Activated naive CD4-positive, alpha-beta T cell treated with anti-CD3 and anti-CD28 coated beads, Interleukin-2, amount 50 U/mL, for 24 hours (primary cell): ENCODE data around the gene CELF2.
A peak's percentile ranks its signal among the peaks of the same experiment; 100 is the strongest.

ENCODE experiments used
- H3K27ac Mint-ChIP-seq: one replicate; pipeline ENCODE4 v1.8.0; 2021; ENCODE audit warnings: mild to moderate bottlenecking, mixed read lengths
- H3K27me3 Mint-ChIP-seq: one replicate; pipeline ENCODE4 v1.8.0; 2021; ENCODE audit warnings: mixed read lengths
- H3K36me3 Mint-ChIP-seq: one replicate; pipeline ENCODE4 v1.8.0; 2021; ENCODE audit warnings: mixed read lengths
- H3K4me1 Mint-ChIP-seq: one replicate; pipeline ENCODE4 v1.8.0; 2021; ENCODE audit warnings: mixed read lengths
- H3K4me3 Mint-ChIP-seq: one replicate; pipeline ENCODE4 v1.8.0; 2021; ENCODE audit warnings: mild to moderate bottlenecking, mixed read lengths
- H3K9me3 Mint-ChIP-seq: one replicate; pipeline ENCODE4 v1.8.0; 2021; ENCODE audit warnings: mixed read lengths

Gene CELF2

GRCh38 chr10:11017570-11018431, at the start of gene CELF2:
Gene CELF2, plus strand, starts transcription at chr10:11017872. Its CDS starts 218 bp downstream, at chr10:11018090.
- H3K27ac Mint-ChIP-seq = peak within 1 kb of the TSS; percentile 35
- H3K9me3 Mint-ChIP-seq = no peaks in the 10 kb centered on the region
- peaks cover 65% of the 10 kb centered on the region for H3K27me3 Mint-ChIP-seq
- peaks cover 11% of the 10 kb centered on the region for H3K4me1 Mint-ChIP-seq
- H3K36me3 Mint-ChIP-seq = no peaks in the 10 kb centered on the region
- H3K4me3 Mint-ChIP-seq = peak within 1 kb of the TSS; percentile 85

- Mint-ChIP-seq H3K27me3 (peaks cover 2% of the 10 kb centered on the region), H3K4me1 (no peaks in the 10 kb centered on the region), H3K36me3 (no peaks in the 10 kb centered on the region), H3K4me3 (no peak overlapping the region), H3K27ac (no peak overlapping the region), H3K9me3 (no peaks in the 10 kb centered on the region)
These were observed 49.4 kb upstream of the CELF2 start for GRCh38 chr10:10968257-10968588.

- H3K9me3 Mint-ChIP-seq = no peaks in the 10 kb centered on the region
- peaks cover 5% of the 10 kb centered on the region for H3K27me3 Mint-ChIP-seq
- no peak overlapping the region for H3K4me3 Mint-ChIP-seq
- no peaks in the 10 kb centered on the region for H3K4me1 Mint-ChIP-seq
- H3K27ac Mint-ChIP-seq = no peak overlapping the region
- no peaks in the 10 kb centered on the region for H3K36me3 Mint-ChIP-seq
These were observed 44.4 kb upstream of the CELF2 start for GRCh38 chr10:10973310-10973709.

- no peak overlapping the region for H3K4me3 Mint-ChIP-seq
- H3K36me3 Mint-ChIP-seq = no peaks in the 10 kb centered on the region
- H3K27ac Mint-ChIP-seq = no peak overlapping the region
- H3K4me1 Mint-ChIP-seq = no peaks in the 10 kb centered on the region
- no peaks in the 10 kb centered on the region for H3K9me3 Mint-ChIP-seq
- H3K27me3 Mint-ChIP-seq = peaks cover 7% of the 10 kb centered on the region
These were observed 42.0 kb upstream of the CELF2 start for GRCh38 chr10:10975647-10976046.

- Mint-ChIP-seq H3K4me3 (no peak overlapping the region), H3K27ac (no peak overlapping the region), H3K36me3 (no peaks in the 10 kb centered on the region), H3K9me3 (no peaks in the 10 kb centered on the region), H3K27me3 (peaks cover 7% of the 10 kb centered on the region), H3K4me1 (no peaks in the 10 kb centered on the region)
These were observed 41.0 kb upstream of the CELF2 start for GRCh38 chr10:10976652-10977051.

GRCh38 chr10:10977226-10977956, 40.3 kb upstream of the CELF2 start:
- H3K9me3 Mint-ChIP-seq = no peaks in the 10 kb centered on the region
- no peak overlapping the region for H3K27ac Mint-ChIP-seq
- H3K4me1 Mint-ChIP-seq = no peaks in the 10 kb centered on the region
- H3K36me3 Mint-ChIP-seq = no peaks in the 10 kb centered on the region
- H3K4me3 Mint-ChIP-seq = no peak overlapping the region
- H3K27me3 Mint-ChIP-seq = peaks cover 7% of the 10 kb centered on the region

- peaks cover 7% of the 10 kb centered on the region for H3K27me3 Mint-ChIP-seq
These were observed 39.7 kb upstream of the CELF2 start for GRCh38 chr10:10977978-10978377.

GRCh38 chr10:10985361-10985760, 32.3 kb upstream of the CELF2 start:
- Mint-ChIP-seq H3K27ac (no peak overlapping the region), H3K4me1 (no peaks in the 10 kb centered on the region), H3K4me3 (no peak overlapping the region), H3K36me3 (no peaks in the 10 kb centered on the region), H3K9me3 (no peaks in the 10 kb centered on the region), H3K27me3 (peaks cover 9% of the 10 kb centered on the region)

More at GRCh38 chr10:10977978-10978377, 39.7 kb upstream of the CELF2 start:
- Mint-ChIP-seq H3K4me1 (no peaks in the 10 kb centered on the region), H3K4me3 (no peak overlapping the region), H3K27ac (no peak overlapping the region), H3K9me3 (no peaks in the 10 kb centered on the region), H3K36me3 (no peaks in the 10 kb centered on the region)

- no peaks in the 10 kb centered on the region for H3K36me3 Mint-ChIP-seq
- H3K9me3 Mint-ChIP-seq = no peaks in the 10 kb centered on the region
- H3K27me3 Mint-ChIP-seq = peaks cover 9% of the 10 kb centered on the region
- H3K4me3 Mint-ChIP-seq = no peak overlapping the region
- no peaks in the 10 kb centered on the region for H3K4me1 Mint-ChIP-seq
- no peak overlapping the region for H3K27ac Mint-ChIP-seq
These were observed 31.1 kb upstream of the CELF2 start for GRCh38 chr10:10986606-10987005.

- Mint-ChIP-seq H3K27me3 (peaks cover 9% of the 10 kb centered on the region), H3K4me1 (no peaks in the 10 kb centered on the region), H3K27ac (no peak overlapping the region), H3K9me3 (no peaks in the 10 kb centered on the region), H3K4me3 (no peak overlapping the region), H3K36me3 (no peaks in the 10 kb centered on the region)
These were observed 30.6 kb upstream of the CELF2 start for GRCh38 chr10:10987111-10987510.

- peaks cover 9% of the 10 kb centered on the region for H3K27me3 Mint-ChIP-seq
- H3K27ac Mint-ChIP-seq = no peak overlapping the region
- no peak overlapping the region for H3K4me3 Mint-ChIP-seq
- no peaks in the 10 kb centered on the region for H3K36me3 Mint-ChIP-seq
- no peaks in the 10 kb centered on the region for H3K4me1 Mint-ChIP-seq
- no peaks in the 10 kb centered on the region for H3K9me3 Mint-ChIP-seq
These were observed 28.0 kb upstream of the CELF2 start for GRCh38 chr10:10989669-10990068.

GRCh38 chr10:10991144-10991543, 26.5 kb upstream of the CELF2 start:
- no peaks in the 10 kb centered on the region for H3K4me1 Mint-ChIP-seq
- no peaks in the 10 kb centered on the region for H3K9me3 Mint-ChIP-seq
- no peak overlapping the region for H3K4me3 Mint-ChIP-seq
- H3K27ac Mint-ChIP-seq = no peak overlapping the region
- peaks cover 9% of the 10 kb centered on the region for H3K27me3 Mint-ChIP-seq
- no peaks in the 10 kb centered on the region for H3K36me3 Mint-ChIP-seq

GRCh38 chr10:10992072-10992471, 25.6 kb upstream of the CELF2 start:
- H3K27ac Mint-ChIP-seq = no peak overlapping the region
- no peaks in the 10 kb centered on the region for H3K9me3 Mint-ChIP-seq
- no peak overlapping the region for H3K4me3 Mint-ChIP-seq
- no peaks in the 10 kb centered on the region for H3K36me3 Mint-ChIP-seq
- no peaks in the 10 kb centered on the region for H3K4me1 Mint-ChIP-seq
- peaks cover 5% of the 10 kb centered on the region for H3K27me3 Mint-ChIP-seq

- Mint-ChIP-seq H3K4me3 (no peak overlapping the region), H3K27me3 (peaks cover 5% of the 10 kb centered on the region), H3K4me1 (no peaks in the 10 kb centered on the region), H3K36me3 (no peaks in the 10 kb centered on the region), H3K27ac (no peak overlapping the region), H3K9me3 (no peaks in the 10 kb centered on the region)
These were observed 24.5 kb upstream of the CELF2 start for GRCh38 chr10:10992961-10993714.

GRCh38 chr10:10993785-10994184, 23.9 kb upstream of the CELF2 start:
- no peaks in the 10 kb centered on the region for H3K9me3 Mint-ChIP-seq
- H3K27me3 Mint-ChIP-seq = peaks cover 5% of the 10 kb centered on the region

GRCh38 chr10:10994360-10994759, 23.3 kb upstream of the CELF2 start:
- H3K27me3 Mint-ChIP-seq = peaks cover 2% of the 10 kb centered on the region
- H3K27ac Mint-ChIP-seq = no peak overlapping the region
- no peak overlapping the region for H3K4me3 Mint-ChIP-seq
- H3K4me1 Mint-ChIP-seq = no peaks in the 10 kb centered on the region
- no peaks in the 10 kb centered on the region for H3K9me3 Mint-ChIP-seq
- no peaks in the 10 kb centered on the region for H3K36me3 Mint-ChIP-seq

More at GRCh38 chr10:10993785-10994184, 23.9 kb upstream of the CELF2 start:
- H3K4me3 Mint-ChIP-seq = no peak overlapping the region
- no peak overlapping the region for H3K27ac Mint-ChIP-seq
- no peaks in the 10 kb centered on the region for H3K36me3 Mint-ChIP-seq
- no peaks in the 10 kb centered on the region for H3K4me1 Mint-ChIP-seq
